HepG2 (cell line): ENCODE data around the gene ABHD15. TPM values are rescaled to one million over a fixed set of nuclear protein-coding genes. Genes with fewer than 3 reads are reported as not detected.

Experiments
- AGO2 ChIP-seq: fragments of 200-400 bp; formaldehyde crosslinking; optimal IDR thresholded peaks from 2 replicates; pipeline ENCODE3; 2017; ENCODE audit warnings: mild to moderate bottlenecking, low read depth, low read length, moderate library complexity
- CSRNP2 ChIP-seq: sonication (generic); formaldehyde crosslinking; conservative IDR thresholded peaks from 2 replicates; pipeline ENCODE4 v1.8.0; 2022; ENCODE audit warnings: low read depth, missing genetic modification reagents
- HES4 ChIP-seq: sonication (generic); formaldehyde crosslinking; IDR thresholded peaks from 2 replicates; pipeline ENCODE4 v1.9.0; 2021; ENCODE audit warnings: mild to moderate bottlenecking, missing genetic modification reagents, borderline replicate concordance
- HMGA1 ChIP-seq: sonication (generic); formaldehyde crosslinking; conservative IDR thresholded peaks from 2 replicates; pipeline ENCODE4 v1.4.0; 2020; ENCODE audit warnings: missing genetic modification reagents
- MIER2 ChIP-seq: IDR thresholded peaks from 2 replicates; pipeline ENCODE4 v1.6.1; 2016; ENCODE audit warnings: missing biosample characterization, missing genetic modification reagents
- MTA3 ChIP-seq: sonication (generic); formaldehyde crosslinking; IDR thresholded peaks from 2 replicates; pipeline ENCODE4 v1.4.0; 2020; ENCODE audit warnings: missing genetic modification reagents
- PHF8 ChIP-seq: sonication (generic); formaldehyde crosslinking; IDR thresholded peaks from 2 replicates; pipeline ENCODE4 v1.5.0; 2020; ENCODE audit warnings: missing genetic modification reagents
- PRDM4 ChIP-seq: sonication (generic); formaldehyde crosslinking; IDR thresholded peaks from 2 replicates; pipeline ENCODE4 v1.9.0; 2021; ENCODE audit warnings: missing genetic modification reagents, borderline replicate concordance
- RNF219 ChIP-seq: sonication (generic); formaldehyde crosslinking; IDR thresholded peaks from 2 replicates; pipeline ENCODE4 v1.5.0; 2020; ENCODE audit warnings: mild to moderate bottlenecking, missing genetic modification reagents
- TFAP4 ChIP-seq: sonication (generic); IDR thresholded peaks from 2 replicates; pipeline ENCODE4 v1.6.1; 2016; ENCODE audit warnings: low read depth, borderline replicate concordance
- TMF1 ChIP-seq: sonication (generic); formaldehyde crosslinking; IDR thresholded peaks from 2 replicates; pipeline ENCODE4 v1.8.1; 2022; ENCODE audit warnings: low read depth, missing genetic modification reagents
- YY1 ChIP-seq: IDR thresholded peaks from 2 replicates; pipeline ENCODE4 v1.6.1; 2011; ENCODE audit warnings: low read length, low read depth, moderate library complexity, mild to moderate bottlenecking; ENCODE audit not compliant: insufficient read depth, insufficient replicate concordance
- ZBTB25 ChIP-seq: IDR thresholded peaks from 2 replicates; pipeline ENCODE4 v1.6.1; 2018; ENCODE audit warnings: missing genetic modification reagents
- ZMYM2 ChIP-seq: sonication (generic); formaldehyde crosslinking; IDR thresholded peaks from 2 replicates; pipeline ENCODE4 v1.8.0; 2022; ENCODE audit warnings: mild to moderate bottlenecking, missing genetic modification reagents
- ZNF343 ChIP-seq: sonication (generic); formaldehyde crosslinking; IDR thresholded peaks from 2 replicates; pipeline ENCODE4 v1.4.0; 2020; ENCODE audit warnings: mild to moderate bottlenecking, missing genetic modification reagents
- ZNF501 ChIP-seq: sonication (generic); formaldehyde crosslinking; IDR thresholded peaks from 2 replicates; pipeline ENCODE4 v1.5.1; 2020; ENCODE audit warnings: mild to moderate bottlenecking, moderate library complexity, missing genetic modification reagents
- ZNF619 ChIP-seq: sonication (generic); formaldehyde crosslinking; IDR thresholded peaks from 2 replicates; pipeline ENCODE4 v1.4.0; 2020; ENCODE audit warnings: mild to moderate bottlenecking, missing genetic modification reagents
- ZNF652 ChIP-seq: IDR thresholded peaks from 2 replicates; pipeline ENCODE4 v1.6.1; 2016; ENCODE audit warnings: low read depth, borderline replicate concordance
- ZNF781 ChIP-seq: sonication (generic); formaldehyde crosslinking; IDR thresholded peaks from 2 replicates; pipeline ENCODE4 v1.5.1; 2020; ENCODE audit warnings: borderline replicate concordance, mild to moderate bottlenecking, missing genetic modification reagents; ENCODE audit errors: not compliant biosample characterization
- ZSCAN5A ChIP-seq: sonication (generic); formaldehyde crosslinking; IDR thresholded peaks from 2 replicates; pipeline ENCODE4 v1.8.0; 2022; ENCODE audit warnings: mild to moderate bottlenecking, missing genetic modification reagents, borderline replicate concordance
- polyA plus RNA-seq, 8 experiments: library from polyadenylated mRNA; depleted of rRNA in 3 of 8; stranded (reverse) in 7 of 8; unstranded in 1 of 8; fragments of >200 nt; fragmentation: Illumina TruSeq in 4 of 8; extraction: Trizol in 4 of 8; gene quantifications; 2 replicates each; pipeline versions ENCODE4 v1.2.1 to v1.2.3, GENCODE V29; 2011 to 2016; ENCODE audit warnings: low read depth in 4 of 8, missing spikeins in 1 of 8, mixed read lengths in 1 of 8; ENCODE audit not compliant: insufficient read depth in 1 of 8
- total RNA-seq, 5 experiments: library from RNA; depleted of rRNA; stranded (reverse); fragments of >200 nt; fragmentation: Illumina TruSeq; extraction: Trizol; gene quantifications; 2 replicates each; pipeline ENCODE4 v1.2.3, GENCODE V29; 2016; ENCODE audit warnings: low read depth in 1 of 5

ABHD15 gene
- total and polyA plus RNA-seq, 2 of the 13 experiments (the other 11 are each of a cell fraction or from before 2014, with no cell fraction given) = 2.4 to 7.7 TPM

GRCh38 chr17:29591146-29591736, 24.4 kb upstream of the ABHD15 start (continued):
- no peak for TF ChIP-seq RNF219
- TF ChIP-seq ZNF652 (CRISPR knock-in tag) = no peak
- TF ChIP-seq HMGA1 = no peak
- TF ChIP-seq AGO2 = no peak
- TF ChIP-seq MIER2 (CRISPR knock-in tag) = no peak
- TF ChIP-seq ZNF501 (CRISPR knock-in tag) = no peak
- no peak for TF ChIP-seq YY1
- TF ChIP-seq TMF1 (CRISPR knock-in tag) = no peak
- no peak for TF ChIP-seq CSRNP2
- TF ChIP-seq ZNF619 (CRISPR knock-in tag) = no peak
- TF ChIP-seq ZNF343 (CRISPR knock-in tag) = 0 out of 2 replicates have a peak, but pooled peaks have one; percentile 14
- no peak for TF ChIP-seq MTA3 (CRISPR knock-in tag)
- no peak for TF ChIP-seq HES4 (CRISPR knock-in tag)
- TF ChIP-seq ZMYM2 (CRISPR knock-in tag) = no peak
- TF ChIP-seq PHF8 (CRISPR knock-in tag) = peak; percentile 50; the same call in 1 of the 2 replicates
- 0 out of 2 replicates have a peak, but pooled peaks have one; percentile 17 for TF ChIP-seq ZSCAN5A
- peak; percentile 7 for TF ChIP-seq ZNF781 (CRISPR knock-in tag)
- no peak for TF ChIP-seq PRDM4
- no peak; the same call in 1 of the 2 replicates for TF ChIP-seq ZBTB25
- TF ChIP-seq TFAP4 = no peak
